OCI-M2 (cell line): ENCODE data around the gene MACF1.

Source experiments
- DNase-seq: peaks from one replicate; lab custom pipeline; 2025; ENCODE audit not compliant: unreplicated experiment; lab: John Stamatoyannopoulos, UW

Gene MACF1

GRCh38 chr1:39344394-39345154 lies 140.1 kb downstream of the MACF1 start:
- DNase-seq, result no peak

- no peak for DNase-seq
Observed at GRCh38 chr1:39346872-39347271, 142.4 kb downstream of the MACF1 start.

GRCh38 chr1:39348278-39348677 lies 143.8 kb downstream of the MACF1 start:
- DNase-seq, result no peak

GRCh38 chr1:39352881-39353280 lies 148.4 kb downstream of the MACF1 start:
- no peak for DNase-seq

GRCh38 chr1:39354572-39354971 lies 150.1 kb downstream of the MACF1 start:
- no peak for DNase-seq

GRCh38 chr1:39358491-39358890 lies 154.0 kb downstream of the MACF1 start:
- no peak for DNase-seq

GRCh38 chr1:39359028-39359570 lies 154.6 kb downstream of the MACF1 start:
- DNase-seq, result no peak

- DNase-seq, result no peak
Observed at GRCh38 chr1:39360731-39361130, 156.2 kb downstream of the MACF1 start.

GRCh38 chr1:39361446-39361845 lies 157.0 kb downstream of the MACF1 start:
- DNase-seq, result no peak

- DNase-seq, result no peak
Observed at GRCh38 chr1:39363267-39363666, 158.8 kb downstream of the MACF1 start.

GRCh38 chr1:39368045-39368444 lies 163.6 kb downstream of the MACF1 start:
- no peak for DNase-seq

- no peak for DNase-seq
Observed at GRCh38 chr1:39369565-39369964, 165.1 kb downstream of the MACF1 start.

- no peak for DNase-seq
Observed at GRCh38 chr1:39370602-39371001, 166.1 kb downstream of the MACF1 start.

GRCh38 chr1:39372105-39372504 lies 167.6 kb downstream of the MACF1 start:
- no peak for DNase-seq

- no peak for DNase-seq
Observed at GRCh38 chr1:39376656-39377055, 172.2 kb downstream of the MACF1 start.

- no peak for DNase-seq
Observed at GRCh38 chr1:39378377-39378776, 173.9 kb downstream of the MACF1 start.

GRCh38 chr1:39379187-39379586 lies 174.7 kb downstream of the MACF1 start:
- no peak for DNase-seq

- DNase-seq, result no peak
Observed at GRCh38 chr1:39380036-39380435, 175.5 kb downstream of the MACF1 start.

- no peak for DNase-seq
Observed at GRCh38 chr1:39381839-39382238, 177.3 kb downstream of the MACF1 start.

- DNase-seq, result no peak
Observed at GRCh38 chr1:39384305-39384704, 179.8 kb downstream of the MACF1 start.

GRCh38 chr1:39385067-39385988 lies 180.8 kb downstream of the MACF1 start:
- DNase-seq, result no peak

- DNase-seq, result no peak
Observed at GRCh38 chr1:39386997-39387396, 182.5 kb downstream of the MACF1 start.
